Measurements from ENCODE around the gene CCDC33. TPM values are rescaled to one million over a fixed set of nuclear protein-coding genes. Genes with fewer than 3 reads are reported as not detected.

The CCDC33 gene
- total RNA-seq, 1 experiment from 2014 or later: 10.6 TPM

DNA sequence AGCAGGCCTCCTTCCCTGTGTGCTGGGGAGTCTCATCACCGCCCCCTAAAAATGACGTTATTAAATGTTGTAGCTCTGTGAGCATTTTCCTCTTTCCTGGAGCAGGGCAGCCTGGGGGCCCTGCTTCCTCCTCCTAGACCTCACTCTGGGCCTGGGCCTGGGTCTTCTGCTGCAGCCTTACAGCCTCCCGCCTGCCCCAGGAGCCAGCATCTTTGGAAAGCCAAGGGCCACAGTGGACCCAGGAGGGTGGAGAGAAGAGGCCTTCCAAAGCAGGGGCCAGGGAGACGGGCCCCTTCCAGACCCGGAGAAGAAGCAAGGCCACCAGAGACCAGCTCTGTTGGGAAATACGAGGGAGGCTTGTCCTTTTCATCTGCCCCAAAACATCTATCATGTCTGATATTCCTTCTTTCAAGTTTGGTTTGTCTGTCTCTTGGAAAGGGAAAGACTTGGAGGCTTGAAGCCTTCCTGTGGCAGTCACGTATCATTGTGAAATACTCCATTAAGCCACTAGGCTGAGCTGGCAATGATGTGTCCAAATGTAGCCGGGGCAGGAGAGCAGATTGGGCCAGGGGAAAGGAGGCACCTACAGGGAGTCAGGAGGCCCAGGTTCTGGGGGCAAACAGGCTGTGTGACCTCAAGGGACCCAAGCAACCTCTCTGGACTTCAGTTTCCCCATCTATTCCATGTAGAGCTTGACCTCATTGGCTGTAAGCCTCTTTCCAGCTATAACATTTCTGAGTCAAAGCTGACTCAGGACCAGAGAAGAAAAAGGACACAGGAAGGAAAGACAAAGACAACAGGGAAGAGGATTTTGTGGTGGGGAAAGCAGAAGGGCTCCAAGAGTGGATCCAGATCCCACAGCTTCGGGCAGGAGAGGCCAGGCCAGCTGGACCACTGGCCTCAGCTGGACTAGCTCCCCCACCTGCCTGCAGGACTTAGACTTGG lies 100.2 kb downstream of the CCDC33 start:
- CTCF ChIA-PET: interaction anchor here (0.6 to 2.2 kb wide), 9 partner anchors 13 to 363 kb away, joined by 3 to 6 read pairs (median 5); no protein-coding TSS in a partner anchor

GRCh38 chr15:74337146-74337545 lies 101.0 kb downstream of the CCDC33 start:
- Mint-ChIP-seq H3K4me3 (no peak overlapping the region), H3K9me3 (no peaks in the 10 kb centered on the region), H3K27me3 (ENCODE audit: low read depth) (peaks cover 3% of the 10 kb centered on the region), H3K36me3 (no peaks in the 10 kb centered on the region), H3K27ac (no peak overlapping the region), H3K4me1 (no peaks in the 10 kb centered on the region)
- DNase-seq (ENCODE audit: low spot score) (no peak), ATAC-seq (no peak)
- TF ChIP-seq IRF2 (CRISPR knock-in tag; IDR thresholded peaks at IDR 0.05; ENCODE audit: borderline replicate concordance, low read depth) (no peak), E2F1 (CRISPR knock-in tag; IDR thresholded peaks at IDR 0.05) (no peak), NR3C1 (CRISPR knock-in tag; conservative IDR thresholded peaks at IDR 0.05; ENCODE audit: low read depth) (no peak), ZBTB21 (CRISPR knock-in tag; IDR thresholded peaks at IDR 0.05; ENCODE audit: borderline replicate concordance) (no peak), JAZF1 (CRISPR knock-in tag; IDR thresholded peaks at IDR 0.05) (no peak), PRRX2 (CRISPR knock-in tag; IDR thresholded peaks at IDR 0.05) (no peak), ATF2 (CRISPR knock-in tag; IDR thresholded peaks at IDR 0.05; ENCODE audit: borderline replicate concordance, low read depth) (no peak), ZBTB43 (CRISPR knock-in tag; IDR thresholded peaks at IDR 0.05) (no peak), ESRRA (CRISPR knock-in tag; IDR thresholded peaks at IDR 0.05; ENCODE audit: borderline replicate concordance) (no peak), ATF6 (CRISPR knock-in tag; IDR thresholded peaks at IDR 0.05) (no peak)
- TF ChIP-seq, protein P1, sequence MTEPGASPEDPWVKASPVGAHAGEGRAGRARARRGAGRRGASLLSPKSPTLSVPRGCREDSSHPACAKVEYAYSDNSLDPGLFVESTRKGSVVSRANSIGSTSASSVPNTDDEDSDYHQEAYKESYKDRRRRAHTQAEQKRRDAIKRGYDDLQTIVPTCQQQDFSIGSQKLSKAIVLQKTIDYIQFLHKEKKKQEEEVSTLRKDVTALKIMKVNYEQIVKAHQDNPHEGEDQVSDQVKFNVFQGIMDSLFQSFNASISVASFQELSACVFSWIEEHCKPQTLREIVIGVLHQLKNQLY (CRISPR knock-in tag; IDR thresholded peaks at IDR 0.05): no peak
- POLR2A ChIA-PET: no interaction called here
- CTCF ChIA-PET: interaction anchor here (1.0 to 2.2 kb wide), 3 partner anchors 17 to 283 kb away, joined by 4 to 6 read pairs (median 6); no protein-coding TSS in a partner anchor

More for the DNA sequence above, 100.2 kb downstream of the CCDC33 start:
- TF ChIP-seq EMX1 (CRISPR knock-in tag; IDR thresholded peaks at IDR 0.05) (no peak), ZNF121 (CRISPR knock-in tag; IDR thresholded peaks at IDR 0.05) (0 out of 2 replicates have a peak, but pooled peaks have one; percentile 31)
- Mint-ChIP-seq H3K27me3 (ENCODE audit: low read depth) (peaks cover 3% of the 10 kb centered on the region), H3K9me3 (no peaks in the 10 kb centered on the region), H3K4me3 (no peak overlapping the region), H3K27ac (no peak overlapping the region), H3K4me1 (no peaks in the 10 kb centered on the region), H3K36me3 (no peaks in the 10 kb centered on the region)
- DNase-seq (ENCODE audit: low spot score) (no peak), ATAC-seq (peak; percentile 52; the same call in 1 of the 2 replicates)
- POLR2A ChIA-PET: no interaction called here

Measured in WTC11 (cell line).